HL-60 (cell line): ENCODE results near the gene CINP.

Experiments used
- GABPA ChIP-seq: IDR thresholded peaks from 2 replicates; pipeline ENCODE4 v1.6.1; 2012; ENCODE audit warnings: low read depth
- POLR2AphosphoS5 ChIP-seq: IDR thresholded peaks from 2 replicates; pipeline ENCODE4 v1.6.1; 2012; ENCODE audit warnings: low read depth
- SPI1 ChIP-seq: IDR thresholded peaks from 2 replicates; pipeline ENCODE4 v1.6.1; 2012; ENCODE audit warnings: low read depth, mild to moderate bottlenecking, borderline replicate concordance
- TF ChIP-seq, protein P1 (sequence below): IDR thresholded peaks from one replicate; pipeline ENCODE4 v1.5.1; 2011; ENCODE audit warnings: low read length, control low read depth, inconsistent platforms; ENCODE audit not compliant: insufficient read depth
- TF ChIP-seq, protein P2 (sequence below): IDR thresholded peaks from 2 replicates; pipeline ENCODE4 v1.6.1; 2012; ENCODE audit warnings: low read depth; ENCODE audit not compliant: insufficient replicate concordance

DNA sequence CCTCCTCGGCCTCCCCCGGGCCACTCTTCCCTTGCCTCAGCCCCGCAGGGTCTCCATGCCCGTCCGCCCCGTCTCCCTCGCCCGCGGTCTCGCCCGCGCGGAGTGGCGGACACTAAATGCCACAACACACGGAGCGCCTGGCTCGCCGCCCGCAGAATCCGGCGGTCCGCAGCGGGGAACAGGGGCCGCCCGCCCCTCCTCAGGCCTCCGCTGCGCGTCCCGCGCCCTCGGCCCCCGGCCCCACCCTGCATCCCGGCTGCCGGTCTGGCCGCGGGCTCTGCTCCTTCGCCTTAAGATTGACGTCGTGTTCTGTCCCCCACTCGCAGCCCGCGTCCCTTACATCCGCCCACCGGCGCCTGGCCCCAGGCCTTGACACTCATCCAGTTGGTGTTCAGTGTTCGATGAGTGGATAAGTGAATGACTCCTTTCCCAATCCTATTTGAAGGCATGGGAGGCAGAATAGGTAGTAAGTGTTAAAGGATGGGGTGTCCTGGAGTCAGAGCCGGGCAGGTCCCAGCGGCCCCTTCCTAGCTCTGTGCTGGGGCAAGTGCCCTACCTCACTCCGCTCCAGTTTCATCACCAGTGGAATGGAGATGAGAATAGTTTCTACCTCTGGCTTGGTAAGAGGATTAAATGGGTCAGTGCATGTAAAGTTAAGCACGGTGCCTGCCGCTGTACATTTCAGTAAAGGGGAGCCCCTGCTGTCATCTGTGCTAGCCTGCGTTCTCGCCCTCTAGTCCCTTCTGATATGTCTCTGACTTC, 673 bp upstream of the CINP start:
- TF ChIP-seq, protein P1, sequence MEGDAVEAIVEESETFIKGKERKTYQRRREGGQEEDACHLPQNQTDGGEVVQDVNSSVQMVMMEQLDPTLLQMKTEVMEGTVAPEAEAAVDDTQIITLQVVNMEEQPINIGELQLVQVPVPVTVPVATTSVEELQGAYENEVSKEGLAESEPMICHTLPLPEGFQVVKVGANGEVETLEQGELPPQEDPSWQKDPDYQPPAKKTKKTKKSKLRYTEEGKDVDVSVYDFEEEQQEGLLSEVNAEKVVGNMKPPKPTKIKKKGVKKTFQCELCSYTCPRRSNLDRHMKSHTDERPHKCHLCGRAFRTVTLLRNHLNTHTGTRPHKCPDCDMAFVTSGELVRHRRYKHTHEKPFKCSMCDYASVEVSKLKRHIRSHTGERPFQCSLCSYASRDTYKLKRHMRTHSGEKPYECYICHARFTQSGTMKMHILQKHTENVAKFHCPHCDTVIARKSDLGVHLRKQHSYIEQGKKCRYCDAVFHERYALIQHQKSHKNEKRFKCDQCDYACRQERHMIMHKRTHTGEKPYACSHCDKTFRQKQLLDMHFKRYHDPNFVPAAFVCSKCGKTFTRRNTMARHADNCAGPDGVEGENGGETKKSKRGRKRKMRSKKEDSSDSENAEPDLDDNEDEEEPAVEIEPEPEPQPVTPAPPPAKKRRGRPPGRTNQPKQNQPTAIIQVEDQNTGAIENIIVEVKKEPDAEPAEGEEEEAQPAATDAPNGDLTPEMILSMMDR, result no peak
- TF ChIP-seq POLR2AphosphoS5, result no peak
- no peak for TF ChIP-seq SPI1
- TF ChIP-seq, protein P2, sequence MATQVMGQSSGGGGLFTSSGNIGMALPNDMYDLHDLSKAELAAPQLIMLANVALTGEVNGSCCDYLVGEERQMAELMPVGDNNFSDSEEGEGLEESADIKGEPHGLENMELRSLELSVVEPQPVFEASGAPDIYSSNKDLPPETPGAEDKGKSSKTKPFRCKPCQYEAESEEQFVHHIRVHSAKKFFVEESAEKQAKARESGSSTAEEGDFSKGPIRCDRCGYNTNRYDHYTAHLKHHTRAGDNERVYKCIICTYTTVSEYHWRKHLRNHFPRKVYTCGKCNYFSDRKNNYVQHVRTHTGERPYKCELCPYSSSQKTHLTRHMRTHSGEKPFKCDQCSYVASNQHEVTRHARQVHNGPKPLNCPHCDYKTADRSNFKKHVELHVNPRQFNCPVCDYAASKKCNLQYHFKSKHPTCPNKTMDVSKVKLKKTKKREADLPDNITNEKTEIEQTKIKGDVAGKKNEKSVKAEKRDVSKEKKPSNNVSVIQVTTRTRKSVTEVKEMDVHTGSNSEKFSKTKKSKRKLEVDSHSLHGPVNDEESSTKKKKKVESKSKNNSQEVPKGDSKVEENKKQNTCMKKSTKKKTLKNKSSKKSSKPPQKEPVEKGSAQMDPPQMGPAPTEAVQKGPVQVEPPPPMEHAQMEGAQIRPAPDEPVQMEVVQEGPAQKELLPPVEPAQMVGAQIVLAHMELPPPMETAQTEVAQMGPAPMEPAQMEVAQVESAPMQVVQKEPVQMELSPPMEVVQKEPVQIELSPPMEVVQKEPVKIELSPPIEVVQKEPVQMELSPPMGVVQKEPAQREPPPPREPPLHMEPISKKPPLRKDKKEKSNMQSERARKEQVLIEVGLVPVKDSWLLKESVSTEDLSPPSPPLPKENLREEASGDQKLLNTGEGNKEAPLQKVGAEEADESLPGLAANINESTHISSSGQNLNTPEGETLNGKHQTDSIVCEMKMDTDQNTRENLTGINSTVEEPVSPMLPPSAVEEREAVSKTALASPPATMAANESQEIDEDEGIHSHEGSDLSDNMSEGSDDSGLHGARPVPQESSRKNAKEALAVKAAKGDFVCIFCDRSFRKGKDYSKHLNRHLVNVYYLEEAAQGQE, result no peak
- no peak for TF ChIP-seq GABPA
